D341Med (cell line): ENCODE data around the gene KCNMA1.

ENCODE experiments used
- DNase-seq: peaks from one replicate; pipeline ENCODE4 v3.0.0; 2012; ENCODE audit warnings: low spot score

Gene KCNMA1

DNA sequence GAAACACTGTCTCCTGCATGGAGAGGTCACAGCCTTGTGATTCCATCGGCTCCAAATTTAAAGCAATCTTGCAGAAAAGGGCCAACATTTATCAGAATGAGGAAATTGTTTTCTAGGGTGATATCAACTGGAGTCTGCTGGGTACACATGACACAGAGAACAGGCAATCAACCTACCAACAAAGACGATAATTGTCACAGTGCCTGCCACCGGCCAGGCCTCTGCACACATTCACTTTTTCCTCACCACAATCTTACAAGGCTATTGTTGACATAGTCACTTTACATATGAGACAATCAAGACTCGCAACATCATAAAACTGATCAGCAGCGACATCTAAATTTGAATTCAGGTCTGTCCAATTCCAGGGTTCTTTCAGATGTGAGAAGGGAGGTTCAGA lies 189.4 kb downstream of the KCNMA1 start:
- DNase-seq: no peak

GRCh38 chr10:77446700-77447099 lies 190.9 kb downstream of the KCNMA1 start:
- DNase-seq: no peak

GRCh38 chr10:77445547-77445946 lies 192.1 kb downstream of the KCNMA1 start:
- no peak for DNase-seq

DNA sequence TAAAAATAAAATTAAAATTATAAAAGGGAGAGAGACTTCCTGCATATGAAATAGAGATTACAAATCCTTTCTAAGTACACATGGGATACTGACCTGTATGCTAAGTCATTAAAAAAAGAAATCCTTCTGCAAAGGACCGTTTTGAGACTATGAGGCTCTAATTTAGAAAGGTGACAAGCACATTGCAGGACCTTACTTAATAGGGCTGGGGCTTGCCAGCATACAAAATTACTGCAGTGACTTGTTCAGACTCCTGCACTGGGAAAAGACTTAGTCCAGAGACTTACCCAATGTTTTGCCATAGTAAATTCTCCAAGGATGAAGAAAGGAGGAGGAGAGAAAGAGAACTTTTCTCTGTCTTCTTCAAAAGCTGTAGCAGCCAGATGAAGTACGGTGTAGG lies 193.6 kb downstream of the KCNMA1 start:
- DNase-seq: no peak

- DNase-seq: no peak
Measured at GRCh38 chr10:77442699-77443189, 194.9 kb downstream of the KCNMA1 start.

- peak; percentile 49 for DNase-seq
Measured at GRCh38 chr10:77441353-77442166, 196.0 kb downstream of the KCNMA1 start.

- no peak for DNase-seq
Measured at GRCh38 chr10:77436257-77436975, 201.2 kb downstream of the KCNMA1 start.

DNA sequence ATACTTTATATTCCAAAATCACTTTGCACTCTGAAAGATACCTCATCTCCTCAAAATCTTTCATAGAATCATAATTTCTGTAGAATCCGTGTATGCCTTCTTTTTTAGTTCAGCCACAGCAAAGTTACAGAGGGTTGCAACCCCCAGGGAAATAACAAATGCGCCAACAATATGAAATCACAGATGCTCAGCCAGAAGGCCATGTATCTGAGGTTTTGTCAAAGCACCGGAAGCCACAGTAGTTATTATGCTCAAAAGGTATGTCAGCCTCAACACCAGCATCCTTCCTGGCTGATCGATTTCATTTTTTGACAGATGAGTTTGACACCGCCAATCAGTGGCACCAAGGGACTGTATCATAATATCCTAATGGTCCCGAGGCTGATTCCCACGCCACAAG lies 204.1 kb downstream of the KCNMA1 start:
- no peak for DNase-seq

- no peak for DNase-seq
Measured at GRCh38 chr10:77431980-77432797, 205.4 kb downstream of the KCNMA1 start.

DNA sequence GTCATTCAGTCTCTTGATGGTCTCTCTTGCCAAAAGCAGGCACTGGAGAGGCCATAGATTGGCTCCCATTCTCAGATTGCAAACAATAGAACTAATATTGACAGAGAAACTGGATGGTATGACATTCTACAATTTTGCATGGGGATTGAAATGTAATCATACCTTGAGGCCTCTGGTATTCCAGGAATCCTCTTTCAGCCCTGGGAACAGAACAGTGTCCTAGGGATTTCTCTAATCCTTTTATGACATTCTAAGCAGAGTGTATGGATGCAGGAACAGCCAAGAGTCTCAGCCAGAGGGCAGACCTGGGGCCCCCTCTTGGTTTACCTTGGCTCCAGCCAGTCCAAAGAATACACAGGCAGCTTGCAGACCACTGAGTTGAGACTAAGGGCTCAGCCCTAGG lies 206.4 kb downstream of the KCNMA1 start:
- no peak for DNase-seq

DNA sequence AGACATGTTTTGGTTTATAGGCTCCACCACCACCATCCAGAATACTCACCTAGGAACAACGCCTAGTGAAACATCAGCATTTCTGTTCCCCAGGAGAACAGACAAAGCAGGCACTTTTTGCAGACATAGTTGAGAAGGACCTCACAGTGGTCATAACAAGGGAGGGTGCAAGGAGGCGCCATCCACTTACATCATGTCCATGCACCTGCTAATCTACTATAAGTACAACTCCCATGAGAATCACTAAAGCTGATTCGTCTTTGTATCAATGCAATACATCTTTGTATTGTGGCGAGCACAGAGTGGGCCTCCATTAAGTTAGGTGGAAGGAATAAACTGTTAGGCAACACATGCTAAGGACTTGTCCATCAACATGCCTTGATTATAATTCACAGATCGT lies 207.1 kb downstream of the KCNMA1 start:
- no peak for DNase-seq

GRCh38 chr10:77428691-77429395 lies 208.8 kb downstream of the KCNMA1 start:
- DNase-seq: peak; percentile 52

- DNase-seq: no peak
Measured at GRCh38 chr10:77424257-77424656, 213.4 kb downstream of the KCNMA1 start.

DNA sequence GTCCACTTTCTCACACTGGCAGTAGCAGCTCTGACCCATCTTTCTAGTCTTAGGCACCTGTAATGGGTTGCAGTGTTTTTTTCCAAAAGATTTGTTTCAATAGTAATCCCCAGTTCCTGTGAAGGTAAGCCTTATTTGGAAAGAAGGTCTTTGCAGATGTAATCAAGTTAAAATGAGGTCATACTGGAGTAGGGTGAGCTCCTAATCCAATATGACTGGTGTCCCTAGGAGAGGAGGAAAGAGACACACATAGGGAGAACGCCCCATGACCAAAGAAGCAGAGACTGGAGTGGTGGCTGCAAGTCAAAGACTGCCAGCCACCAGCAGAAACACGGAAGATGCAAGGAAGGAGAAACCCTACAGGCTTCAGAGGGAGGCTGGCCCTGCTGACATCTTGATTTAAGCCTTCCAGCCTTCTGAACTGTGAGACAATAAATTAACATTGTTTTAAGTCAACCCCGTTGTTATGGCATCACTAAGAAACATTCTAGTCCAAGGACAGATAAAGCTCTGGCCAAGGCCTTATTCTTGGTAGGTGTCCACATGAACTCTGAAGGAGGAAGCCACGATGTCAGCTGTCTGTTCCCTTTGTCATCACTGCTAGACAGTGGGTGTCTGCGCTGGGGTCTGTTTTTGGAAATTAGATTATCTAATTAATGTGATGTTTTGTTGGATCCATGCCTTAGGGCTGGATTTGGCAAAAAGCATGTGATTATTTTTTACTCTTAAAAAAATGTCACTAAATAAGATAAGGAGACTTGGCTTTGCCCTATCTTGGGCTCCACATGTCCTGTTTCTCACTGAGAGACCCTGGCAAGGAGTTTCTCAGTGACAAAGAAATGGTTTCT lies 214.9 kb downstream of the KCNMA1 start:
- DNase-seq: no peak

DNA sequence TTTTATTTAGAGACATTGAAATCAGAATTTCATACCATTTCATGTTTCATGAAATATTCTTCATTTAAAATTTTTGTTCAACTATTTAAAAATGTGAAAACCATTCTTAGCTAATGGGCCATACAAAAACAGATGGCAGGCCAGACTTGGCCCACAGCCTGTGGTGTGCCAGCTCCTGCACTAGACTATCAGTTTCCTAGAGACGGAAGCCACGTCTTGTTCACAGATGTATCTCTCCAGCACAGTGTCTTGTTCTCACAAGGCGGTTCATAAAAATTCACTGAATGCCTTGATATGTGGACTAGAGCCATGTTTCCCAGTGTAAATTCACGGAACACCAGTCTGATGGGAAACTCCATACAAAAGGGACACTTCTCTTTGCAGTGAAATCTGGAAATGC lies 216.0 kb downstream of the KCNMA1 start:
- no peak for DNase-seq

- DNase-seq: no peak
Measured at GRCh38 chr10:77420947-77421523, 216.6 kb downstream of the KCNMA1 start.

GRCh38 chr10:77419979-77420378 lies 217.6 kb downstream of the KCNMA1 start:
- no peak for DNase-seq

DNA sequence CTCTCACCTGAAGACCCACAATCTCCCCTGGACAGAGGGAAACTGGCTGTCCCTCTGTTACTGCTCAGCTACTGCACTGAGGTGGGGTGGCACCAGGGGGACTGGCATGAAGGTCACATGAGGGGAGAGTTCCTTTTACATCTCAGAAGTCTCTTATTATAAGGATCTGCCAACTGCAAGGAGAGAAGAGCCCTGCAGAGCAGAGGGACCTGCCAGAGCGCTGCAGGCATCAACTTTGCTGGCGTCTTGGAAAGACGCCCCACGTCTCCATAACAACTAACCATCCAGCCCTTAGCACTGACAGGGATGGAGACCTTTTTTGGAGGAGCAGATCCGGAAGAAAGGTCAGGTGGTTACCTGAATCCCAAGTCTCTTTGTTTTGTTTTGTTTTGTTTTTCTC lies 218.6 kb downstream of the KCNMA1 start:
- DNase-seq: no peak

GRCh38 chr10:77417806-77418640 lies 219.6 kb downstream of the KCNMA1 start:
- no peak for DNase-seq

DNA sequence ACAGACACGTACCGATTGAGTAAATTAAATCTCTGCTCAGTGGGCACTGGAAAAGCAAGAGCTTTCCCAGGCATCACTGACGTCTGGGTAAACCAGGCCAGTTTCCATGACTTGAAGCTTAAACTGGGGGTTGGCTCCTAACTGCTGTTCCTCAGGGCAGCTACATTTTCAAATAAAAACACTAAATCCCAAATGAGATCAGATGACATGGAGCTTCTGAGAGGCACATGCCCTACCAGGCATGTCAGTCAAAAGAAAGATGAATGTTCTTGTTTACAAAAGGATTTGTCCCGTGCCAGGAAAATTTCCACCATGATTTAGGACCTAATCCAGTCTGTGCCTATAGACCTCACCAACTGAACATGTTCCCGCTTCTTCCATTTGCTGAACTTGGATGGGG lies 220.2 kb downstream of the KCNMA1 start:
- DNase-seq: no peak
